C4-2B (cell line): Measurements from ENCODE around the gene PPP4R4.

Experiments
- H3K27ac ChIP-seq: fragments of 450-650 bp; 2 replicates; pipeline ENCODE4 v1.5.1; 2017
- ZFX ChIP-seq: fragments of 450-650 bp; IDR thresholded peaks from 2 replicates; pipeline ENCODE4 v1.6.1; 2017
- TF ChIP-seq, protein P1 (sequence below): fragments of 450-650 bp; conservative IDR thresholded peaks from 2 replicates; pipeline ENCODE4 v1.5.1; 2017; ENCODE audit warnings: mild to moderate bottlenecking

The PPP4R4 gene

DNA sequence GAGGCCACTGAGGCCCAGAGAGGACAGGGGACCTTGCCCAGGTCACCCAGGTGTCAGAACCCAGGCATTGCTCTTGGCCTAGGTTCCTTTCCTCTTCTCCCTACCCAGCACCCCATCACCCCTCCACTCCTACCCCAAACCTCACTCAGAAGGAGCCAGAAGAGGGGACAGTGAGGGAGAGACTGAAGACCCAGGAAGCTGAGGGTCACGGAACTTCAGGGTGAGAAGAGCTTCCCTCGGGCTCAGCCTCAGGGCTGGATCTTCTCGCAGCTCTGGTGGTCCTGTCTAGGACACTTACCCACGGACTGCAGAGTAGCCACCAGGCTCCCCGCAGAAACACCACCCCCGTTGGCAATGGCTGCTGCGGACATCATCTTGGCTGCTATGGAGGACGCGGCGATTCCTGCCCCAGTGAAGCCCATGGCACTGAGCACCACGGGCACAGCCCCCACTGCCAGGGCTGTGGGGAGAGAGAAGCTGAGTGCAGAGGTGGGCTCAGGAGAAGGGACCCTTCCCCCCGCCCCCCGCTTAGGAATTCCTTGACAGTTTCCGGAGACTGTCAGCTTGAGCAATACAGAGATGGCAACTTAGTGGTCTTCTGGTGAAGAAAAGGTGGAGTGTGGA is 45.8 kb upstream of the PPP4R4 start:
- TF ChIP-seq ZFX, result no peak
- TF ChIP-seq, protein P1, sequence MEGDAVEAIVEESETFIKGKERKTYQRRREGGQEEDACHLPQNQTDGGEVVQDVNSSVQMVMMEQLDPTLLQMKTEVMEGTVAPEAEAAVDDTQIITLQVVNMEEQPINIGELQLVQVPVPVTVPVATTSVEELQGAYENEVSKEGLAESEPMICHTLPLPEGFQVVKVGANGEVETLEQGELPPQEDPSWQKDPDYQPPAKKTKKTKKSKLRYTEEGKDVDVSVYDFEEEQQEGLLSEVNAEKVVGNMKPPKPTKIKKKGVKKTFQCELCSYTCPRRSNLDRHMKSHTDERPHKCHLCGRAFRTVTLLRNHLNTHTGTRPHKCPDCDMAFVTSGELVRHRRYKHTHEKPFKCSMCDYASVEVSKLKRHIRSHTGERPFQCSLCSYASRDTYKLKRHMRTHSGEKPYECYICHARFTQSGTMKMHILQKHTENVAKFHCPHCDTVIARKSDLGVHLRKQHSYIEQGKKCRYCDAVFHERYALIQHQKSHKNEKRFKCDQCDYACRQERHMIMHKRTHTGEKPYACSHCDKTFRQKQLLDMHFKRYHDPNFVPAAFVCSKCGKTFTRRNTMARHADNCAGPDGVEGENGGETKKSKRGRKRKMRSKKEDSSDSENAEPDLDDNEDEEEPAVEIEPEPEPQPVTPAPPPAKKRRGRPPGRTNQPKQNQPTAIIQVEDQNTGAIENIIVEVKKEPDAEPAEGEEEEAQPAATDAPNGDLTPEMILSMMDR, result no peak
- H3K27ac ChIP-seq, result no peak overlapping the region

DNA sequence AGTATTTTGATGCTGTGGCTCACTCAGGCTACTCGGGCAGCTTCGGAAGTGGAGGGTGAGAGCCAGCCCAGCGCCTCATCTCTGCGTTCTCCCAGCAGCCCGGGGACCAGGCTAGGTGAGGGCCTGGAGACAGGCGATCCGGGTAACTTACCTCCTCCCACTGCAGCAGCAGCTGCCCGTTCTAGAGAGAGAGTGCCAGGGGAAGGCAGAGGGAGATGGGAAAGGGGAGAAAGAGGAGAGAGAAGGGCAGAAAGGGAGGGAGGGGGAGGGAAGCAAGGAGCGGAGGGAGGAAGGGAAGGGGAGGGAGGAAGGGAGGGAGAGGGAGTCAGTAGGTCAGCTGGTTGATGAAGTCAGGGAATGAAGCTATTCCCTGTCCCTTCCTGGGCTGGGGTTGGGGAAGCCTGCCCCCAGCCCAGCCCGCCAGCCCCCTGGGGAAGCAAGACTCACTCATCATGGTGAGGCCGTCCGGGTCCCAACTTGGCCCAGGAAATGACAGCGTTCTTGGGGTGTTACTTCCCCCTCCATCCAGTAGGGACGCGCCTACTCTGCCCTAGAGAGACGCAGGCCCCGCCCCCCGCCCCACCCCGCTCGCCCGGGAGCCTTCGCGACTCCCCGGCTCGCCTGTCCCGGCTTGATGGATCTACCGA is 44.9 kb upstream of the PPP4R4 start, which contains the start of gene IFI27L2:
Gene IFI27L2 (minus strand): TSS at position 494 of the 647 bp plus-strand sequence. CDS start 40 bp downstream, at position 454.
- H3K27ac ChIP-seq, result no peak within 1 kb of the TSS

DNA sequence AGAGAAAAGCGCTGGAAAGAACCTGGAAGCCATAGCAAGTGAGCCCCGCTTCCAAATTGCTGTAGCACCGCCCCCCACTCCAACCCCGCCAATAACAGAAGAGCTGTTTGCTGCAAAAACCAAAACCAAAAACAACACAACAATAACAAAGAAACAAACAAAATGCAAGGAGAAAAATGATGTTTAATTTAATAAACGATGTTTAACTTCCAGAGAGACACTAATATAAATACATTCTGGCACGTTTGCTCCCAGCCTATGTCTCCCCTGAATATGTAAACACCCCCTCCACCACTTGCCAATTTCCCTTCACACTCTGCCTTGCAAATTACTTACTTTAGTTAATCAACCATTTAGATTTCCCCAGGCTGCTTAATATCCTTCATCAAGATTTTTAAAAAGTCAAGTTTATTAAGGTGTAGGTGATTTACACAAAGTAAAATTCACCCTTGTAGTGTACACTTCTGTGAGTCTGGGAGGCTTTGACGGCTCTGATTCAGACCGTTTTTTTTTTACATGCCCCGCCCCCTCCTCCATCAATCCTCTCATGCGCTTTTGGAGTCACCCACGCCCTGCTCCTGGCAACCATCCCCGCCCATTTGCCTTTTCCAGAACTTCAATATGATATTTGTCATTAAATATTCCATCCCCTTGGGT is 44.2 kb upstream of the PPP4R4 start:
- TF ChIP-seq ZFX, result no peak
- TF ChIP-seq, protein P1, result peak; percentile 10; the same call in 1 of the 2 replicates
- no peak overlapping the region for H3K27ac ChIP-seq

More for the DNA sequence above, 44.9 kb upstream of the PPP4R4 start, which contains the start of gene IFI27L2:
- TF ChIP-seq ZFX, result no peak
- TF ChIP-seq, protein P1, result no peak; the same call in 1 of the 2 replicates

DNA sequence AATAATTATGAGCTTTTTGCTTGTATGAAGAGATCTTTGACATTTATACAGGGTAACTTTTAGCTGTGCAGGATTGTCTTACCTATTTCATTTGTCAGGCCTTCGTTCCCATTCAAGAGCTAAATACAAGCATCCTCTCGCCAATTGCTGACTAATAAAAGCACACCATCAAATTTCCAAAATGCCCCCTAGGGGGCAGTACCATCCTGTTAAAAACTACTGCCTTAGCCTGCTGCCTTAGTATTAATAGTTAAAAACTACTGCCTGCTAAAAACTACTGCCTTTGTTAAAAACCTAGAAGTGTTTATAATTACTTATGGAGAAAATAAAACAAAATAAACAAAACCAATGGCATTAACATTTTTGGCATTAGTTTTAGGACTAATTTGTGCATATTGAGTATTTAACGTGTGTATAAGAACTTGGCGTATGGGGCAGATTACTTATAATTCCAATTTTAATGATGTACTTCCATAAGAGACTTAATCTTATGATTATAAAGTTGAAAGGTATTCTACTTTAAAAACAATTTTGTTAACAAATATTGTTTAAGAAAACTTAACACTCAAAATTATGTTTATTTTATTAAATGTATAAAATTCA is 41.7 kb upstream of the PPP4R4 start:
- TF ChIP-seq, protein P1, result peak; percentile 91
- no peak for TF ChIP-seq ZFX
- no peak overlapping the region for H3K27ac ChIP-seq

DNA sequence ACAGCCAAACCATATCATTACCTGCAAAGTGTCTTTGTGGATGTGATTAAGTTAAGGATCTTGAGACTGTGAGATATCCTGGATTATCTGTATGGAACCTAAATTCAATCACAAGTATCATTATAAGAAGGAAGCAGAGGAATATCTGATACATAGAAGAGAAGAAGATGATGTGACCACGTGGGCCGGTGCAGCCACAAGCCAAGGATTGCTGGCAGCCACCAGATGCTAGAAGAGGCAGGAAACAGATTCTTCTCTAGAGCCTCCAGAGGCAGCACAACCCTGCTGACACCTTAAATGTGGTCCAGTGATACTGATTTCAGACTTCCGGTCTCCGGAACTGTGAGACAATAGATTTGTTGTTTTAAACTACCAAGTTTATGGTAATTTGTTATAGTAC is 38.6 kb upstream of the PPP4R4 start:
- H3K27ac ChIP-seq, result no peak overlapping the region
- TF ChIP-seq, protein P1, result no peak
- no peak for TF ChIP-seq ZFX

DNA sequence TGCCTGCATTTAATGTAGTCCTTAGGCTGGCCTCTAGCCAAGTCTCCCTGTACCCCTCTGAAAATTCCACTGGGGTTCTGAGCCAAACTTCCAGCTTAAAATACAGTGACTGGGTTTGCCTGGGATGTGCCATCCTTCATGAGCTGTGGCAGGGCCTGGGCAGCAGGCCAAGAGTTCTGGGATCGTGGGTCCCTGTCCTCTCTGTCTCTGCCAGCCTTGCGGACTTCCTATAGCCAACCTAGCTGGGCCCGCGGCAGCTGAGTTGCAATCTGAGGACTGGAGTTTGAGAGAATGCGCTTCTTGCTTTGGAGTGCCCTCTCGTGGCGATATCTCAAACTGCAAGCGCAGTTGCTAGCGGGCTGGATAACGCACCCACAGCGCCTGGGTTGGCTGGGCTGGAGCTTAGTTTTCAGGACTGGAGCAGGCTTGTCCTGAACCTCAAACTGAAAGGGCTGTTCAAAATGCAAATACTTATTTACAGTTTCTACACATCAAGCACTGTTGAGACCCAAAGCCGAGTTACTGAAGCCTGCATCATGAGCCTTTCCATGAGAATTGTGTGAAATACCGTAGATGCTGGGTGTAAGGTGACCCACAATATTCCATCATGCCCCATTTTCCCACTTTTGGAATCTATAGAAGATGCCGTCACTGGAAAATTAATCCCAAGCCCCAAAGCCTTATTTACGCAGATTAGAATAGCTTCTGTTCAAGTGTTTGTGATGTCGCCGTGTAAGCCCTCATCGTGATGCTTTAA is 37.4 kb upstream of the PPP4R4 start:
- no peak for TF ChIP-seq ZFX
- TF ChIP-seq, protein P1, result peak; percentile 97
- no peak overlapping the region for H3K27ac ChIP-seq
